ENCODE results near the gene FSTL4. TPM values are rescaled to one million over a fixed set of nuclear protein-coding genes. Genes with fewer than 3 reads are reported as not detected.

Gene FSTL4
- total and polyA plus RNA-seq, 2 of the 13 experiments (the other 11 are each of a cell fraction or from before 2014, with no cell fraction given), result 2.1 to 3.0 TPM

GRCh38 chr5:133431326-133431865 lies 180.9 kb downstream of the FSTL4 start:
- DNase-seq (ENCODE audit: low spot score) (no peak), ATAC-seq (no peak), FAIRE-seq (no peak)
- no peak overlapping the region for H3K4me3 ChIP-seq (replicated peaks in 1 of 3; ENCODE audit: insufficient read depth in 1 of 3, low read depth in 2 of 3, low read length in 3 of 3)
- ChIA-PET CTCF (ENCODE audit: low intra/inter-chr PET ratio, low total read pairs) (no interaction called here), POLR2A (no interaction called here)
- in situ Hi-C loops (cut with HindIII; ENCODE audit: extremely low pct_ligation_motif_present, low pct_unique_long_range_greater_than_20kb), result no loop called here
- H3K79me2 ChIP-seq (ENCODE audit: insufficient read depth, low read length), result no peaks in the 10 kb centered on the region
- no peak overlapping the region for H3K27ac ChIP-seq (ENCODE audit: extremely low read length, insufficient read depth, low read length)
- intact Hi-C loops (cut with micrococcal nuclease; ENCODE audit: unreplicated experiment), result no loop called here
- H2AFZ ChIP-seq (ENCODE audit: low read length), result no peak overlapping the region
- no peak overlapping the region for H3K4me2 ChIP-seq (ENCODE audit: low read depth, low read length)
- WGBS (ENCODE audit: low lambda C conversion rate), result 17% methylated on average over 2 of the region's 2 CpGs
- no peaks in the 10 kb centered on the region for H3K36me3 ChIP-seq (replicated peaks in 1 of 2; ENCODE audit: control insufficient read depth in 1 of 2, insufficient read depth in 2 of 2, low read length in 2 of 2)
- no peak overlapping the region for H3K9ac ChIP-seq (ENCODE audit: insufficient read depth, low read depth, low read length)
- no peaks in the 10 kb centered on the region for H3K4me1 ChIP-seq (ENCODE audit: insufficient read depth, low read length)
- no peaks in the 10 kb centered on the region for H3K9me3 ChIP-seq (ENCODE audit: low read length)
- peaks cover 1 to 3% of the 10 kb centered on the region in 2 experiments; a peak in 3 of 5 replicates for H3K27me3 ChIP-seq (ENCODE audit: control insufficient read depth in 1 of 2, insufficient read depth in 2 of 2, low read length in 2 of 2)
- BruUV-seq (replicated peaks), result no TSS peak
- no peaks in the 10 kb centered on the region for H4K20me1 ChIP-seq (ENCODE audit: insufficient read depth, low read length)
- TF ChIP-seq SATB2 (CRISPR knock-in tag; IDR thresholded peaks at IDR 0.05) (no peak), ZNF678 (CRISPR knock-in tag; IDR thresholded peaks at IDR 0.05) (no peak)

GRCh38 chr5:133430095-133430494 lies 182.2 kb downstream of the FSTL4 start:
- Histone ChIP-seq H3K9me3 (ENCODE audit: low read length) (no peaks in the 10 kb centered on the region), H4K20me1 (ENCODE audit: insufficient read depth, low read length) (no peaks in the 10 kb centered on the region), H3K4me1 (ENCODE audit: insufficient read depth, low read length) (no peaks in the 10 kb centered on the region), H3K79me2 (ENCODE audit: insufficient read depth, low read length) (no peaks in the 10 kb centered on the region), H3K4me3 (replicated peaks in 1 of 3; ENCODE audit: insufficient read depth in 1 of 3, low read depth in 2 of 3, low read length in 3 of 3) (no peak overlapping the region), H3K9ac (ENCODE audit: insufficient read depth, low read depth, low read length) (no peak overlapping the region), H3K4me2 (ENCODE audit: low read depth, low read length) (no peak overlapping the region), H3K36me3 (replicated peaks in 1 of 2; ENCODE audit: control insufficient read depth in 1 of 2, insufficient read depth in 2 of 2, low read length in 2 of 2) (no peaks in the 10 kb centered on the region), H2AFZ (ENCODE audit: low read length) (no peak overlapping the region), H3K27me3 (ENCODE audit: control insufficient read depth in 1 of 2, insufficient read depth in 2 of 2, low read length in 2 of 2) (peaks cover 4 to 11% of the 10 kb centered on the region in 2 experiments; a peak in 4 of 5 replicates), H3K27ac (ENCODE audit: extremely low read length, insufficient read depth, low read length) (no peak overlapping the region)
- ChIA-PET POLR2A (no interaction called here), CTCF (ENCODE audit: low intra/inter-chr PET ratio, low total read pairs) (no interaction called here)
- BruUV-seq (replicated peaks), result no TSS peak
- DNase-seq (ENCODE audit: low spot score), result no peak
- intact Hi-C loops (cut with micrococcal nuclease; ENCODE audit: unreplicated experiment), result no loop called here
- in situ Hi-C loops (cut with HindIII; ENCODE audit: extremely low pct_ligation_motif_present, low pct_unique_long_range_greater_than_20kb), result no loop called here
- no peak for FAIRE-seq
- no peak for ATAC-seq
- TF ChIP-seq, protein P1, sequence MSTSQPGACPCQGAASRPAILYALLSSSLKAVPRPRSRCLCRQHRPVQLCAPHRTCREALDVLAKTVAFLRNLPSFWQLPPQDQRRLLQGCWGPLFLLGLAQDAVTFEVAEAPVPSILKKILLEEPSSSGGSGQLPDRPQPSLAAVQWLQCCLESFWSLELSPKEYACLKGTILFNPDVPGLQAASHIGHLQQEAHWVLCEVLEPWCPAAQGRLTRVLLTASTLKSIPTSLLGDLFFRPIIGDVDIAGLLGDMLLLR (CRISPR knock-in tag; IDR thresholded peaks at IDR 0.05), result no peak
- TF ChIP-seq ZBTB49 (CRISPR knock-in tag; IDR thresholded peaks at IDR 0.05; ENCODE audit: borderline replicate concordance), result no peak
- TF ChIP-seq, protein P2, sequence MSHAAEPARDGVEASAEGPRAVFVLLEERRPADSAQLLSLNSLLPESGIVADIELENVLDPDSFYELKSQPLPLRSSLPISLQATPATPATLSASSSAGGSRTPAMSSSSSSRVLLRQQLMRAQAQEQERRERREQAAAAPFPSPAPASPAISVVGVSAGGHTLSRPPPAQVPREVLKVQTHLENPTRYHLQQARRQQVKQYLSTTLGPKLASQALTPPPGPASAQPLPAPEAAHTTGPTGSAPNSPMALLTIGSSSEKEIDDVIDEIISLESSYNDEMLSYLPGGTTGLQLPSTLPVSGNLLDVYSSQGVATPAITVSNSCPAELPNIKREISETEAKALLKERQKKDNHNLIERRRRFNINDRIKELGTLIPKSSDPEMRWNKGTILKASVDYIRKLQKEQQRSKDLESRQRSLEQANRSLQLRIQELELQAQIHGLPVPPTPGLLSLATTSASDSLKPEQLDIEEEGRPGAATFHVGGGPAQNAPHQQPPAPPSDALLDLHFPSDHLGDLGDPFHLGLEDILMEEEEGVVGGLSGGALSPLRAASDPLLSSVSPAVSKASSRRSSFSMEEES (CRISPR knock-in tag; IDR thresholded peaks at IDR 0.05), result no peak

Data from HepG2 (cell line).